SJCRH30 (cell line): ENCODE measurements around the gene RNASEH2B. TPM values are rescaled to one million over a fixed set of nuclear protein-coding genes. Genes with fewer than 3 reads are reported as not detected.

Experiments
- DNase-seq, 2 experiments: peaks; one replicate each; pipeline ENCODE4 v3.0.0-alpha.2; 2015 to 2020
- H3K27ac ChIP-seq: fragments of 250-450 bp; sonication (Bioruptor Pico); 2 replicates; pipeline ENCODE4 v1.5.1; 2020; ENCODE audit warnings: mild to moderate bottlenecking, moderate library complexity
- H3K27me3 ChIP-seq: fragments of 250-450 bp; sonication (Bioruptor Pico); 2 replicates; pipeline ENCODE4 v1.5.1; 2020; ENCODE audit warnings: mild to moderate bottlenecking, moderate library complexity
- H3K36me3 ChIP-seq: fragments of 250-450 bp; sonication (Bioruptor Pico); 2 replicates; pipeline ENCODE4 v1.5.1; 2020; ENCODE audit warnings: mild to moderate bottlenecking, moderate library complexity
- H3K4me1 ChIP-seq: fragments of 250-450 bp; sonication (Bioruptor Pico); 2 replicates; pipeline ENCODE4 v1.5.1; 2020; ENCODE audit warnings: mild to moderate bottlenecking, moderate library complexity
- H3K4me3 ChIP-seq: fragments of 250-450 bp; sonication (Bioruptor Pico); 2 replicates; pipeline ENCODE4 v1.5.1; 2020; ENCODE audit warnings: mild to moderate bottlenecking, moderate library complexity
- H3K9me3 ChIP-seq: fragments of 250-450 bp; sonication (Bioruptor Pico); replicated peaks from 2 replicates; pipeline ENCODE4 v1.5.1; 2020; ENCODE audit warnings: mild to moderate bottlenecking, moderate library complexity
- total RNA-seq: library from RNA; depleted of rRNA; stranded (reverse); fragments of >200 nt; shearing (Covaris generic); gene quantifications from 2 replicates; pipeline ENCODE4 v1.2.3, GENCODE V29; 2014

Gene RNASEH2B
- total RNA-seq, 1 experiment from 2014 or later = 108 TPM

DNA sequence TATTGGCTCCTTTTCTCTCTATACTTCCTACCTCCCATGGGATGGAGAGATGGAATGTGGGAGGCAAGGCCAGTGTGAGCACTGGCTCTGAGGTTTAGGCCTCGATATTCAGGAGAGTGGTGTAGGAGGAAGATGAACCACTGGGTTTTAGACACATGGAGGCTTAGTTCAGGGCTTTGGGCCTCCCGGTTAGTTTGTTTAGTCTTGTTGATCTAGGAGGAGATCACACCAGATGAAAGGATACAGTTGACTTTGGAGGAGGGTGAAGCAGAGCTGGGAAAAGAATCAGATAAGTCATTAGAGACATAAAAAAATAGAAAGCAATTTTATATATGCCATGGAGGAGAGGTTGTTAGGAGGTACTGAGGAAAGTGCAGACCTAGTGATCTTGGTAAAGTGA lies 30.9 kb downstream of the RNASEH2B start:
- peaks cover 27% of the 10 kb centered on the region for H3K36me3 ChIP-seq

GRCh38 chr13:50941146-50941545 lies 31.6 kb downstream of the RNASEH2B start:
- DNase-seq = peak in 1 of 2 experiments; percentile 24
- no peak overlapping the region for H3K4me3 ChIP-seq
- no peaks in the 10 kb centered on the region for H3K27me3 ChIP-seq
- H3K4me1 ChIP-seq = peaks cover 7% of the 10 kb centered on the region; the same call in 1 of the 2 replicates
- no peaks in the 10 kb centered on the region; the same call in 1 of the 2 replicates for H3K9me3 ChIP-seq
- H3K27ac ChIP-seq = no peak overlapping the region
- H3K36me3 ChIP-seq = peaks cover 34% of the 10 kb centered on the region

More for the DNA sequence above, 30.9 kb downstream of the RNASEH2B start:
- H3K9me3 ChIP-seq = no peaks in the 10 kb centered on the region; the same call in 1 of the 2 replicates
- no peaks in the 10 kb centered on the region for H3K27me3 ChIP-seq
- no peak overlapping the region for H3K27ac ChIP-seq
- no peak overlapping the region for H3K4me3 ChIP-seq
- peaks cover 7% of the 10 kb centered on the region; the same call in 1 of the 2 replicates for H3K4me1 ChIP-seq
- no peak for DNase-seq

- Histone ChIP-seq H3K27me3 (no peaks in the 10 kb centered on the region), H3K36me3 (peaks cover 24% of the 10 kb centered on the region), H3K9me3 (no peaks in the 10 kb centered on the region; the same call in 1 of the 2 replicates), H3K27ac (no peak overlapping the region), H3K4me1 (peaks cover 7% of the 10 kb centered on the region; the same call in 1 of the 2 replicates), H3K4me3 (no peak overlapping the region)
- no peak for DNase-seq
These were observed 33.2 kb downstream of the RNASEH2B start for GRCh38 chr13:50942630-50943311.

GRCh38 chr13:50945669-50946068 lies 36.1 kb downstream of the RNASEH2B start:
- no peak for DNase-seq
- H3K4me3 ChIP-seq = no peak overlapping the region
- no peak overlapping the region for H3K27ac ChIP-seq
- no peaks in the 10 kb centered on the region for H3K27me3 ChIP-seq
- no peaks in the 10 kb centered on the region for H3K9me3 ChIP-seq
- H3K4me1 ChIP-seq = peaks cover 5% of the 10 kb centered on the region; the same call in 1 of the 2 replicates
- peaks cover 23% of the 10 kb centered on the region for H3K36me3 ChIP-seq

DNA sequence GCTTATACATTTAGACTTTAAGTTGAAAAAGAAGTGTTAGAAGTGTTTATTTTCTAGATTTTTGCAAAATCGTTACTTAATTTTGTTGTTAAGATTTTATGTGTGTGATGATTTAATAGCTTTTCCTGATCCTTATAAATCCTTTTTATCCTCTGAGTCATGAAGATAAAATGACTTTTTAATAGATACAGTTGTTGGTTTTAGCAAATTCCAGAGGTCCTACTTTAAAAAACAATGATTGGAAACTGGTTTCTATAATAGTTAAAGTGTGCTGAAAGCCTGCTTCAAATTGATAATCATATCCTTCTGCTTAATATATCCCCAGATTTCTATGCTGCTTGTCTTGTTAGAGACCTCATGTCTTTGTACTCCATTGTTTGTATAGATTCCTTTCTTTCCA lies 39.0 kb downstream of the RNASEH2B start:
- H3K4me1 ChIP-seq = no peaks in the 10 kb centered on the region
- no peak for DNase-seq
- no peak overlapping the region for H3K4me3 ChIP-seq
- H3K27me3 ChIP-seq = no peaks in the 10 kb centered on the region
- H3K9me3 ChIP-seq = no peaks in the 10 kb centered on the region
- H3K36me3 ChIP-seq = peaks cover 17% of the 10 kb centered on the region
- no peak overlapping the region for H3K27ac ChIP-seq

DNA sequence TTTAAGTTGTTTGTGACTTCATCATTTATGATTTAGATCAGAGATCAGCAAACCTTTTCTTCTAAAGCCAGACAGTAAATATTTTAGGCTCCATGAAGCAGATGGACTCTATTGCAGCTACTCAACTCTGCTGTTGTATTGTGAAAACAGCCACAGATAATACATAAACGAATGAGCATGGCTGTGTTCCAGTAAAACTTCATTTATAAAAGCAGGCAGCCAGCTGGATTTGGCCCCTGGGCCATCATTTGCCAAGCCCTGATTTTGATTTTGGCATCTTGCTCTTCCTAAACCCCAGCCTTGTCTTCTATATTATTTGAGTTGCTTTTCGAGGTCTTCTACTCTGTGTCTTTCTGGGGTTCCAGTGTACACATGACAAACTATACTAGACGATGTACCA lies 41.3 kb downstream of the RNASEH2B start:
- peaks cover 17% of the 10 kb centered on the region for H3K36me3 ChIP-seq

DNA sequence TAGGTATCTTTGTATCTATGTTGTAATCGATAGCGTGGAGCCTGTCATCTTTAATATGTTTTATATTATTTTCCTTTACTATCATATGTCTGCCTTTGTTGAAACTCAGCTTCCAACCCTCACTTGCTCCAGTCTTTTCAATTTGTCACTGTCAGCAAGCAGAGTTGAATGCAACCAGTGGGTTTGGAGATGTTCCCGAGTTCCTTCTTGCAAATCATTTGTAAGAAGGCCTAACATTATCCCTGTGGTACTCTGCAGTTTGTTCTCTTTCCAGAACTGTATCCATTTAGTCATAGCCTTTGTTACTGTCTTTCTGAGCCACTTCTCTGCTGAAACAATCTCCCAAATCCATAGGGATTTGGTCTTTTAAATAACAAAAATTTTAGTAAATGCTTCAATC lies 41.8 kb downstream of the RNASEH2B start:
- DNase-seq = no peak
- no peaks in the 10 kb centered on the region; the same call in 1 of the 2 replicates for H3K9me3 ChIP-seq
- H3K27ac ChIP-seq = no peak overlapping the region
- peaks cover 13% of the 10 kb centered on the region for H3K36me3 ChIP-seq
- H3K4me3 ChIP-seq = no peak overlapping the region
- H3K27me3 ChIP-seq = no peaks in the 10 kb centered on the region
- H3K4me1 ChIP-seq = no peaks in the 10 kb centered on the region

More for the DNA sequence above, 41.3 kb downstream of the RNASEH2B start:
- H3K4me1 ChIP-seq = no peaks in the 10 kb centered on the region
- H3K4me3 ChIP-seq = no peak overlapping the region
- no peaks in the 10 kb centered on the region; the same call in 1 of the 2 replicates for H3K9me3 ChIP-seq
- no peak for DNase-seq
- H3K27ac ChIP-seq = no peak overlapping the region
- H3K27me3 ChIP-seq = no peaks in the 10 kb centered on the region

GRCh38 chr13:50955241-50955640 lies 45.6 kb downstream of the RNASEH2B start:
- no peak overlapping the region for H3K4me3 ChIP-seq
- no peak overlapping the region for H3K27ac ChIP-seq
- no peaks in the 10 kb centered on the region for H3K27me3 ChIP-seq
- H3K4me1 ChIP-seq = no peaks in the 10 kb centered on the region
- DNase-seq = no peak
- no peaks in the 10 kb centered on the region; the same call in 1 of the 2 replicates for H3K9me3 ChIP-seq
- peaks cover 13% of the 10 kb centered on the region for H3K36me3 ChIP-seq

DNA sequence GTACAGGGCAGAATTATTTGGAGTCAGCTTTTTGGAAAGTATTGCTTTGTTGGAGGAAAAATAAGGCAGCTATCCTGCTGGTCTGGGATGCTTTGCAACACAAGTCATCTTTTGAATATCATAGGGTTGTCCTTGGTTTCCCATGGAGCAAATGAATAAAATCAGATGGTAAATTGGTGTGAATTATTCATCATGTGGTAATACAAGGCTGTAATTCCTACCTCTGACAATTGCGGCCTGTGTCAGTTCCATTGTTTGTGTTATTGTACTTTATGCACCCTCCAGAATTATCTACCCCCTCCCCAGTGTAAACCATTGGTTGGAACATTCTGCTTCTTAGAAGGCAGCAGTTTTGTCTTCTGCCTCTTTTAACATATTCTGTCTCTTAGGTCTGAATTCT lies 46.2 kb downstream of the RNASEH2B start:
- no peaks in the 10 kb centered on the region; the same call in 1 of the 2 replicates for H3K9me3 ChIP-seq
- no peaks in the 10 kb centered on the region for H3K27me3 ChIP-seq
- no peak for DNase-seq
- H3K27ac ChIP-seq = no peak overlapping the region
- H3K36me3 ChIP-seq = peaks cover 9% of the 10 kb centered on the region
- no peaks in the 10 kb centered on the region for H3K4me1 ChIP-seq
- H3K4me3 ChIP-seq = no peak overlapping the region

DNA sequence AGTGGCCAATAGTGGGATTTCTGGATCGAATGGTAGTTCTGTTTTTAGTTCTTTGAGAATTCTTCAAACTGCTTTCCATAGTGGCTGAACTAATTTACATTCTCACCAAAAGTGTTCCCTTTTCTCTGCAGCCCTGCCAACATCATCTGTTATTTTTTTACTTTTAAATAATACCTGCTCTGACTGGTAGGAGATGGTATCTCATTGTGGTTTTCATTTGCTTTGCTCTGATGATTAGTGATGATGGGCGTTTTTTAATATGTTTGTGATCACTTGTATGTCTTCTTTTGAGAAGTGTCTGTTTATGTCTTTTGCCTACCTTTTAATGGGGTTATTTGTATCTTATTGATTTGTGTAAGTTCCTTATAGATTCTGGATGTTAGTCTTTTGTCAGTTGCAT lies 48.0 kb downstream of the RNASEH2B start:
- no peaks in the 10 kb centered on the region for H3K4me1 ChIP-seq
- H3K27ac ChIP-seq = no peak overlapping the region
- no peak for DNase-seq
- no peaks in the 10 kb centered on the region; the same call in 1 of the 2 replicates for H3K9me3 ChIP-seq
- H3K36me3 ChIP-seq = peaks cover 16% of the 10 kb centered on the region; the same call in 1 of the 2 replicates
- no peaks in the 10 kb centered on the region for H3K27me3 ChIP-seq
- H3K4me3 ChIP-seq = no peak overlapping the region

DNA sequence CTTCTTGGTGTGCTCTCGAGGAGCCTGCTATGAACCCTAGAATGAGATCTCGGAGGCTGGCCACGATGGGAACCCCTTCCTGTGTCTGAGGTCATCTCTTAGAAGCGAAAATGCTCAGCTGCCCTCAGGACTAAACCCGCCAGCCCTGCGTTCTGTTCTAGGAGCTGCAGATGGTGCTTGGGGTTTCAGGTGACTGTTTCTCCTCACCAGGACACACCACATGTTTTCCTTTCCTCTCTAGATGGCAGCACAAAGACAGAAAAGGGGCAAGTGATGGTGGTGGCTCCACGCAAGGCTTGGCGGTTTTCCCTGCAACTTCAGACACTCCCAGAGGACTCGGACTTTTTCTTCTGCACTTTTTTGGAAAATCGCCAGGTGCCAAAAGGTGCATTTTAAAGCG lies 60.1 kb downstream of the RNASEH2B start:
- H3K27ac ChIP-seq = no peak overlapping the region
- no peaks in the 10 kb centered on the region for H3K4me1 ChIP-seq
- H3K36me3 ChIP-seq = peaks cover 6% of the 10 kb centered on the region; the same call in 1 of the 2 replicates
- no peak overlapping the region for H3K4me3 ChIP-seq
- H3K27me3 ChIP-seq = no peaks in the 10 kb centered on the region
- DNase-seq = peak in 1 of 2 experiments; percentile 7
- no peaks in the 10 kb centered on the region for H3K9me3 ChIP-seq

DNA sequence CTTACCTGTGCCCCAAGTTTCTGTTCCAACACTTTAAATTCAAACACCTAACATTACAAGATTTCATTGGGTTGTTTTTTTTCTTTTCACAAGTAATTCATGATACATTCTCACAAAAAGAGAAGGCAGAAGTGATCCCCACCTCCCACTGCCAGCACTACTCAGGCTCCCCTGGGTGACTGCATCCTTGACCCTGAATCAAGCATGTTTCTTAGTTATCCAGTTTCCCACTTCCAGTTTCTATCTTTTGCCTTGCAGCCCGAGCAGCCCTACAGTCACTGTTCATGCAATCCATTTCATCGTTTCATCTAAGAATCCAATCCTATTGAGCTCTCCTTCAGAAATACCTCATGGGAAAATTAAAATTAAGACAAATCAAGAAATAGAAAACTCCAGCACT lies 61.4 kb downstream of the RNASEH2B start:
- H3K4me1 ChIP-seq = no peaks in the 10 kb centered on the region
- no peak overlapping the region for H3K27ac ChIP-seq
- H3K4me3 ChIP-seq = no peak overlapping the region
- H3K27me3 ChIP-seq = no peaks in the 10 kb centered on the region
- no peaks in the 10 kb centered on the region for H3K9me3 ChIP-seq
- peaks cover 1% of the 10 kb centered on the region; the same call in 1 of the 2 replicates for H3K36me3 ChIP-seq
- no peak for DNase-seq

GRCh38 chr13:50974268-50974667 lies 64.7 kb downstream of the RNASEH2B start:
- no peak for DNase-seq
- Histone ChIP-seq H3K36me3 (no peaks in the 10 kb centered on the region), H3K9me3 (no peaks in the 10 kb centered on the region), H3K27me3 (no peaks in the 10 kb centered on the region), H3K27ac (no peak overlapping the region), H3K4me3 (no peak overlapping the region), H3K4me1 (no peaks in the 10 kb centered on the region)

GRCh38 chr13:50979187-50979586 lies 69.6 kb downstream of the RNASEH2B start:
- H3K36me3 ChIP-seq = no peaks in the 10 kb centered on the region
- no peaks in the 10 kb centered on the region for H3K4me1 ChIP-seq
- H3K9me3 ChIP-seq = no peaks in the 10 kb centered on the region
- no peak overlapping the region for H3K4me3 ChIP-seq
- no peaks in the 10 kb centered on the region for H3K27me3 ChIP-seq
- no peak for DNase-seq
- no peak overlapping the region for H3K27ac ChIP-seq

- no peaks in the 10 kb centered on the region for H3K27me3 ChIP-seq
- H3K9me3 ChIP-seq = no peaks in the 10 kb centered on the region
- DNase-seq = no peak
- H3K4me1 ChIP-seq = no peaks in the 10 kb centered on the region
- no peaks in the 10 kb centered on the region for H3K36me3 ChIP-seq
- H3K27ac ChIP-seq = no peak overlapping the region
- no peak overlapping the region for H3K4me3 ChIP-seq
These were observed 72.1 kb downstream of the RNASEH2B start for GRCh38 chr13:50981686-50982085.

GRCh38 chr13:50989476-50989875 lies 79.9 kb downstream of the RNASEH2B start:
- Histone ChIP-seq H3K27ac (no peak overlapping the region), H3K4me1 (peaks cover 6% of the 10 kb centered on the region; the same call in 1 of the 2 replicates), H3K4me3 (no peak overlapping the region), H3K9me3 (no peaks in the 10 kb centered on the region), H3K36me3 (no peaks in the 10 kb centered on the region), H3K27me3 (no peaks in the 10 kb centered on the region)
- DNase-seq = peak in 1 of 2 experiments; percentile 43
